Left ventricle myocardium inferior (tissue), 1 donor: Measurements from ENCODE around the gene CRY2. TPM values are rescaled to one million over a fixed set of nuclear protein-coding genes. Genes with fewer than 3 reads are reported as not detected.
"Not testable (repeated sequence)": the region's sequence is repeated elsewhere in the genome, so short reads cannot be mapped to it uniquely, and the experiment has no call there.

ENCODE experiments used
- DNase-seq: peaks from one replicate; pipeline ENCODE4 v3.0.0-alpha.2; 2020
- H3K27ac ChIP-seq: fragments of 200-600 bp; replicated peaks from 2 replicates; pipeline ENCODE4 v1.8.0; 2021
- H3K27me3 ChIP-seq: fragments of 200-600 bp; 2 replicates; pipeline ENCODE4 v1.8.0; 2021; ENCODE audit warnings: low read depth
- H3K36me3 ChIP-seq: fragments of 200-600 bp; 2 replicates; pipeline ENCODE4 v1.8.0; 2021
- H3K4me1 ChIP-seq: fragments of 200-600 bp; 2 replicates; pipeline ENCODE4 v1.8.0; 2021
- H3K4me3 ChIP-seq: fragments of 200-600 bp; 2 replicates; pipeline ENCODE4 v1.8.0; 2021; ENCODE audit warnings: mild to moderate bottlenecking, moderate library complexity
- H3K9me3 ChIP-seq: fragments of 200-600 bp; replicated peaks from 2 replicates; pipeline ENCODE4 v1.8.0; 2021
- intact Hi-C: fragments of 100-400 bp; cut with micrococcal nuclease; formaldehyde crosslinking; loops from one replicate; pipeline ENCODE4 v1.11.0; 2022
- total RNA-seq: library from RNA; stranded (reverse); fragmentation: NEBNext Ultra II Directional; extraction: Animal tissue kit (Norgen Biotek cat#: 25700); gene quantifications from one replicate; pipeline ENCODE4 v1.2.1, GENCODE V29; 2021
- TF ChIP-seq, protein P1 (sequence below): fragments of 200-600 bp; IDR thresholded peaks from 2 replicates; pipeline ENCODE4 v1.8.0; 2021; ENCODE audit warnings: antibody characterized with exemption, mild to moderate bottlenecking, borderline replicate concordance
- donor health status: DM: no; HTN: yes; CAD: no; lungs with severe emphysema.

The CRY2 gene
- total RNA-seq, 1 donor from 2014 or later: 62.2 TPM

DNA sequence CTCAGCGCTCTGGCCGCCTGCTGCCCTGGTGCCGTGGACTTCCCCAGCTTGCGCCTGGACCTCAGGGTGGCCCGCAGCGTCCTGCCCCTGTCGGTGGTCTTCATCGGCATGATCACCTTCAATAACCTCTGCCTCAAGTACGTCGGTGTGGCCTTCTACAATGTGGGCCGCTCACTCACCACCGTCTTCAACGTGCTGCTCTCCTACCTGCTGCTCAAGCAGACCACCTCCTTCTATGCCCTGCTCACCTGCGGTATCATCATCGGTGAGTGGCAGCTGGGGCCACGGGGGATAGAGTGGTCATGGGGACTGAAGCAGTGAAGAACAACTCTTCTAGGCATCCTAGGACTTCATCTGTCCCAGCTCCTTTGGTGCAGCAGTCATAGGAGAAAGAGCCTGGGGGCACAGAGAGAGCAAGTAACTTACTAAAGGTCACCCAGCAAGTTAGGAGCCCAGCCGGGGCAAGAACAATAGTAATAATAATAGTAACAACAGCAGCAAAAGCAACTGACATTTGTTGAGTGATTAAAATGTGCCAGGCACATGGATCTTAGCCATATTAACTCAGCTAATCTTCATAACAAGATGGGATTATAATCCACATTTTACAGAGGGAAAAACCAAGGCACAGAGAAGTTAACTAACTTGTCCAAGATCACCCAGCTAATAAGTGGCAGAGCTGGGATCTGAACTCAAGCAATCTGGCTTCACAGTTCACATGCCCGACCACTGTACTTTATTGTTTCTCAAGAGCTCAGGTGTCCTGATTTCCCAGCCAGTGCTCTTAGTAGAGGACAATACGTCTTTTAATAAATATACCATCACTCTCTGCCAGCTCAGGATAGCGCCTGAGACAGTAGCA lies 41.0 kb upstream of the CRY2 start:
- H3K9me3 ChIP-seq: no peaks in the 10 kb centered on the region

DNA sequence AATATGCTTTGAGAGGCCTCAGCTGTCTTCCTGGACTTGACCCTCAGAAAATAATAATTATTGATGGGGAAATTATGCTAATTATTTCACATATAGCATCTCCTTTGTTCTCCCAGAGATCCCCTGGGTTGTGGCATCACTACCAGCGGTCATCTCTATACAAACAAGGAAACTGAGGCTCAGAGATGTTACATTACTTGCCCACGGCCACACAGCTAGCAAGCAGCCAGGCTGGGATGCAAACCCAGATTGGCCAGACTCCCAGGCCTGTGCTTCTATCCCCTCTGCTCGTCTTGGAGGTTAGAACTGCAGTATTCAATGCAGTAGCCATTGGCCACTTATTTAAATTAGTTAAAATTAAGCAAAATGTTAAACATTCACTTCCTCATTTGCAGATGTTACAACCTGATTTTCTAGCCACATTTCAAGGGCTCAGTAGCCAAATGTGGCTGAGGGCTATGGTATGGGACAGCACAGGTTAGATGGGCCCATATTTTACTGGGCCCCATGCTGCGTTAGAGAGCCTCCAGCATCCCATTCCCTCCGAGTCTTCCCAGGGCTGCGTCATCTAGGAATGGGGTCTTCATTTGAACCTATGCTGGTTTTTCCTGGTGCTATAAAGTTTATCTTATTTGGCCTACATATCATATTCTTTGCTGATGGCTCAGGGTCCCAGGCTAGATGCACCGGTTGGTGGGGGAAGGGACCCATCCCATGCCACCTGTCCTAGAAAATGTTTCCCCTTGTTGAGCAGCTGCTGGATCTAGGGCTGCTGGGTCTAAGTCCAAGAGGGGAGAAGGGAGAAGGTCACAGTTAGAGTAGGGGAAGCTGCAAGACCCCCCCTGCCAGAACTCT lies 40.1 kb upstream of the CRY2 start:
- Histone ChIP-seq H3K4me1 (peaks cover 68% of the 10 kb centered on the region), H3K36me3 (peaks cover 41% of the 10 kb centered on the region), H3K4me3 (peak overlapping the region; percentile 88), H3K27me3 (no peaks in the 10 kb centered on the region), H3K27ac (no peak overlapping the region), H3K9me3 (no peaks in the 10 kb centered on the region)
- intact Hi-C loops: no loop called here
- TF ChIP-seq, protein P1, sequence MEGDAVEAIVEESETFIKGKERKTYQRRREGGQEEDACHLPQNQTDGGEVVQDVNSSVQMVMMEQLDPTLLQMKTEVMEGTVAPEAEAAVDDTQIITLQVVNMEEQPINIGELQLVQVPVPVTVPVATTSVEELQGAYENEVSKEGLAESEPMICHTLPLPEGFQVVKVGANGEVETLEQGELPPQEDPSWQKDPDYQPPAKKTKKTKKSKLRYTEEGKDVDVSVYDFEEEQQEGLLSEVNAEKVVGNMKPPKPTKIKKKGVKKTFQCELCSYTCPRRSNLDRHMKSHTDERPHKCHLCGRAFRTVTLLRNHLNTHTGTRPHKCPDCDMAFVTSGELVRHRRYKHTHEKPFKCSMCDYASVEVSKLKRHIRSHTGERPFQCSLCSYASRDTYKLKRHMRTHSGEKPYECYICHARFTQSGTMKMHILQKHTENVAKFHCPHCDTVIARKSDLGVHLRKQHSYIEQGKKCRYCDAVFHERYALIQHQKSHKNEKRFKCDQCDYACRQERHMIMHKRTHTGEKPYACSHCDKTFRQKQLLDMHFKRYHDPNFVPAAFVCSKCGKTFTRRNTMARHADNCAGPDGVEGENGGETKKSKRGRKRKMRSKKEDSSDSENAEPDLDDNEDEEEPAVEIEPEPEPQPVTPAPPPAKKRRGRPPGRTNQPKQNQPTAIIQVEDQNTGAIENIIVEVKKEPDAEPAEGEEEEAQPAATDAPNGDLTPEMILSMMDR: no peak
- no peak for DNase-seq

More for the DNA sequence above, 41.0 kb upstream of the CRY2 start:
- intact Hi-C loops: no loop called here
- Histone ChIP-seq H3K36me3 (peaks cover 33% of the 10 kb centered on the region), H3K27me3 (no peaks in the 10 kb centered on the region), H3K4me3 (peak overlapping the region; percentile 88), H3K4me1 (peaks cover 68% of the 10 kb centered on the region), H3K27ac (peak overlapping the region; percentile 94)
- TF ChIP-seq, protein P1: no peak
- DNase-seq: no peak

DNA sequence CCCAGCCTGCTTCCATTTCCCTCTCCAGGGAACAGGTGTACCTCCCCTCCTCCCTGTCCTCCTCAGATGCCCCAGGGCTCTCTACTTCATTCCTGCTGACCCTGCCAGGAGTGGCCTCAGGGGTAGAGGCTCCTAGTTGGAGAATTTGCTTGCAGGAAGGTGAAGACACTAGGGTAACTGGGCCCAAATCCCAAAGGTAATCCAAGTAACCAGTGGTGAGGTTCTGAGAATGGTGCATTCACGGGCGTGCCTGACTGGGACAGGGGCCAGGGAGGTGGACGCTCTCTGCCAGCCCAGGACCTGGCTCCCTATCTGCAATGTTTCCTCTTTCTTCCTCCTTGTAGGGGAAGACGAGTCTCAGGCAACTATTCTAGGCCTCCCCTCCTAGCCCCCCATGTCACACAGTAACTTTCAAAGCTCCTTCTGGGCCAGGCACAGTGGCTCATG lies 39.5 kb upstream of the CRY2 start:
- Histone ChIP-seq H3K27me3 (no peaks in the 10 kb centered on the region), H3K36me3 (peaks cover 45% of the 10 kb centered on the region), H3K4me3 (no peak overlapping the region), H3K4me1 (peaks cover 68% of the 10 kb centered on the region), H3K9me3 (no peaks in the 10 kb centered on the region), H3K27ac (no peak overlapping the region)
- DNase-seq: no peak
- intact Hi-C loops: no loop called here
- TF ChIP-seq, protein P1: no peak

DNA sequence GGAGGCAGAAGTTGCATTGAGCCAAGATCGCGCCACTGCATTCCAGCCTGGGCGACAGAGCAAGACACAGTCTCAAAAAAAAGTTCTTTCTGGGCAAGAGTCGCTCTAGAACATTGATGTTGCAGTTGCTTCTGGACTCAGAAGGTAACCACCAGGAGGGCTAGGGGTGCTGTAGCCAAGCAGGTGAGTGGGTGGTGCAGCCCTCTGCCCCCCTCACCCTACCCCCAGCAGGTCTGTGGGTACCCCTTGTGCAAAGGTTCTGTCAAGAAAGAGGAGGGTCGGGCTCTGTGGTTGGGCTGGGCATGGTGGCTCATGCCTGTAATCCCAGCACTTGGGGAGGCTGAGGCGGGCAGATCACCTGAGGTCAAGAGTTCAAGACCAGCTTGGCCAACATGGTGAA lies 38.8 kb upstream of the CRY2 start:
- peaks cover 68% of the 10 kb centered on the region for H3K4me1 ChIP-seq
- peaks cover 45% of the 10 kb centered on the region for H3K36me3 ChIP-seq
- H3K27me3 ChIP-seq, intact Hi-C loops, H3K9me3 ChIP-seq, H3K4me3 ChIP-seq, DNase-seq, H3K27ac ChIP-seq: not testable (repeated sequence)

DNA sequence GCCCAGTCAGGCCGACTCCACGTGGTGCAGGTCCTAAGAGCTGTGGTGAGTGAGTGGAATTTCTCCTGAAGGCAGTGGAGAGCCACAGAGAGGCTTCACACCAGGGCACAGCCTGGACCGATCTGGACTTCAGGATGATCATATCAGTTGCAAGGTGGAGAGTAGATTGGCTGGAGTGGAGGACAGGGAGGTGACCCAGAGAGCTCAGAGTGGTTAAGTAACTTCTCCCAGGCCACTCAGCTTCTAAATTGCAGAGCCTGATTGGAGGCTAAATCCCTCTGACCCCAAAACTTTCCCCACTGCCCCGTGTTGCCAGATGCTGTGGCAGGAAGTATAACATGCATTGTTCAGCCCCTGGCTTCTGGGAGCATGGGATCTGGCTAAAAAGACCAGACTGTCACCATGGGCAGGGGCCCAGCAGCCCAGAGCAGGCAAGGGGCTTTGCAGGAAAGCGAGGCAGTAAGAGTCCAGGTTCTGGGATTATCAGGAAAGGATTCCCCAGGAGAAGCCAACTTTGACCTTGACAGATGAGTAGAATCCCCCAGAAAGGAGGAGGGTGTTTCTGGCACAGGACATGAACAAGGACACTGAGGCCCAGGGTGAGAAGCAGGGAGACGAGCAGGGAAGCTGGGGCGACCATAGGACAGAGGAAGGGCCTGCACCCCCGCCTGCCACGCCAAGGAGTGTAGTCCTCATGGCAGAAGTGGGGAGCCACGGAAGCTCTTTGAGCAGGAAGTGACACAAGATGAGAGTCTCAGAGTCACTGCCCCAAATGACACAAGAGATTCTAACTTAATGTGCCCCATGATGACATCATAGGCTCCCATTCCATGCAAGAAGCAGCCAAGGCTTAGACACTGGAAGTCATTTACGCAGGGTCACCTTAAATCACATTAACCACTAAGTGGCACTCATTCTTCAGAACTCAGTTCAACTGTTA lies 37.5 kb upstream of the CRY2 start:
- DNase-seq: no peak
- intact Hi-C loops: no loop called here
- Histone ChIP-seq H3K9me3 (no peaks in the 10 kb centered on the region), H3K36me3 (peaks cover 45% of the 10 kb centered on the region), H3K27ac (no peak overlapping the region), H3K4me1 (peaks cover 57% of the 10 kb centered on the region), H3K27me3 (no peaks in the 10 kb centered on the region), H3K4me3 (no peak overlapping the region)
- TF ChIP-seq, protein P1: no peak
